Measurements from ENCODE around the gene MRTFB. TPM values are rescaled to one million over a fixed set of nuclear protein-coding genes. Genes with fewer than 3 reads are reported as not detected.
"Not testable (repeated sequence)": the region's sequence is repeated elsewhere in the genome, so short reads cannot be mapped to it uniquely, and the experiment has no call there.

The MRTFB gene
- total RNA-seq, 1 experiment from 2014 or later, result 6.5 TPM

DNA sequence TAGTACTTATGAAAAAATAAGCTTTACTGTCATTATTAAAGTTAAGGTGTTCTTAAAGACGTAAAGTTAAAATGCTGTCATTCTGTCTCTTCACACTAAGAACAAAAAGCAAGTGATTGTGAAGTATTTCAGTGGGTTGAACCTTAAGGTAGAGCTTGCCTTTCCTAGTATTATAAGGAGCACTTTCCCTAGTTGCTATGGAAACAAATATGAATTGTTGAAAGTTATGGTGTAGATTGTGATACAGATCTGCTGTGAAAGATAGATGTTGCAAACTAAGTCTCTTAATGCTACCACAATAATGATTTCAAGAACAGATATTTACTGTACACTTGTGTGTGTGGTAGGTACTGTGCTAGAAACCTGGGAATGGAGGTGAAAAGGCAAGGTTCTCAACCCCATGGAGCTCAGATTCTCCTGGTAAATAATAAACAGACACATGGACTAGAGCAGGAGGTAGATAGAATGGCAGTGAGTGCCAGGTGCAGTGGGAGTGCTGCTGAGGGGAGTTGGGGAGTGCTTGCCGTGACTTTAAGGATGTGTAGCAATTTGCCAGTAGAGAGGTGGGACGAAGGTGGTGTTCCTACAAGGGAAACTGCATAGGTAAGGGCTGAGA lies 34.7 kb downstream of the MRTFB start:
- DNase-seq (ENCODE audit: low spot score), result no peak

- no peak for DNase-seq (ENCODE audit: low spot score)
Observed at GRCh38 chr16:14106457-14106856, 35.3 kb downstream of the MRTFB start.

GRCh38 chr16:14106961-14107360 lies 35.8 kb downstream of the MRTFB start:
- no peak for DNase-seq (ENCODE audit: low spot score)

GRCh38 chr16:14109077-14109775 lies 38.1 kb downstream of the MRTFB start:
- DNase-seq (ENCODE audit: low spot score), result no peak

- DNase-seq (ENCODE audit: low spot score), result no peak
Observed at GRCh38 chr16:14109782-14110727, 38.9 kb downstream of the MRTFB start.

GRCh38 chr16:14110728-14111251 lies 39.7 kb downstream of the MRTFB start:
- DNase-seq (ENCODE audit: low spot score), result no peak

DNA sequence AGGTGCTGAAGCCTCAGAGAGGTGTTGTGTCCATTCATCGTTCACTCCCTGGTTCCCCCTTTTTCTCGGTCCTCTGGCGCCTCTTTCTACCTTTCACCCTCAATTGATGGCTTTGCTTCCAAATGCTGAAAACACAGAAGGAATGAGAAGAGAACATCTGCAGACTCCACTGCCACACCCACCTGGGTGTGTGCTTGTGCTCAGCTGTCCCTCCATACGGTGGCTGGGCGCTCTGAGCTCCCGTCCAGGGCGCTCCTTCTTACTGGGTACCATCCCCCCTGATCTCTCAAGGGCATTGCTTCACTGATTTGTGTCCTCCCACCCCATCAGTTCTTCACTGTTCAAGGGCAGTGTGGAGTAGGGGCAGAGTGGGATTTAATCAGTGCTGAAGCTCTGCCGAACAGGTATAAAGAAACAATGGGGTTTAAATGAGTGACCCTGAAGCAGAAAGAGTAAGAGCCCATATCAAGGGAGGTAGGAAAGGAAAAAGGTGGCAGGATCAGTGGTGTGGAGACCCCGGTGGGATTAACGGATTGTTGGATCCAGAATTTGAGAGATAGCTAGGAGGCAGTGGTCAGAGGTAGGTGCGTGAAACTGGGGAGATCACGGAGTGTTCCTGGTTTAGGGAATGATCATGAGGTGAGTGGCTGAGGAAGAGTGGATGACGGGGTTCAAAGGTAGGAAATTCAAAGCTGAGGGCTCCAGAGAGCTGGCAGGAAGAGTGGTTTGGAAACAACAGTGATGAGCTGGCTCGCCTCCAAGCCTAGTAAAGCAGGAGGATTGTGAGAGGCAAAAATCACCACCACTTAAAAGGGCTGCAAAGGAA lies 40.8 kb downstream of the MRTFB start:
- no peak for DNase-seq (ENCODE audit: low spot score)

DNA sequence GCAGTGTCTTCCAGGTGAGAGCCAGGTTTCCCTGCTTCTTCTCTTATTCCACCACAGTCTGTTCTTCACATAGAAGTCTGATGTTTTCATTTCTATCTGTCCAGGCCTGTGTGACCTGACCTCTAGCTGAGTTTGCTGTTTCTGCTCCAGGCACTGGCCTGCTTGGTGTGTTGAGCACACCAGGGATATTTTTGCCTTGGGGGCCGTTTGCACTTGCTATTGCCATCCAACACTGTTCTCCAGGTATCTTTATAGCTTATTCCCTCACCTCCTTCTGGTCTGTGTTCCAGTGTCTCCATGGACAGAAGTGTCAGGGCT lies 41.4 kb downstream of the MRTFB start:
- DNase-seq (ENCODE audit: low spot score), result no peak

- no peak for DNase-seq (ENCODE audit: low spot score)
Observed at GRCh38 chr16:14113344-14113743, 42.2 kb downstream of the MRTFB start.

- DNase-seq (ENCODE audit: low spot score), result no peak
Observed at GRCh38 chr16:14117051-14117450, 45.9 kb downstream of the MRTFB start.

DNA sequence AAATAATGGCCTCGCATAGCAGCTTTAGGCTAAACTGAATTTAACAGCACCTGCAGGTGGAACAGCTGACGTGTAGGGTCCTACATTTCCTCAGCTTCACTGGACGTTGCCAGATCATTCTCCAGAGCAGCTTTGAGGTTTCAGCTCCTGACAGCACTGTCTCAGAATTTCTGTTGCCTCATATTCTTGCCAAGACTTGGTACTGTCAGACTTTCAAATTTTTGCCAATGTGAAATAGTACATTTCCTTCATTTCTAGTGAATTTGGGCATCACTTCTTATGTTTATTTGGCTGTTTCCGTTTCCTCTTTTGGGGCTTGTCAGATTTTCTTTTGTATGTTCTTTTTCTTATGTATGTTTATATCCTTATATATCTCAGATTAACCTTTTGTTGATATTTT lies 48.7 kb downstream of the MRTFB start:
- no peak for DNase-seq (ENCODE audit: low spot score)

DNA sequence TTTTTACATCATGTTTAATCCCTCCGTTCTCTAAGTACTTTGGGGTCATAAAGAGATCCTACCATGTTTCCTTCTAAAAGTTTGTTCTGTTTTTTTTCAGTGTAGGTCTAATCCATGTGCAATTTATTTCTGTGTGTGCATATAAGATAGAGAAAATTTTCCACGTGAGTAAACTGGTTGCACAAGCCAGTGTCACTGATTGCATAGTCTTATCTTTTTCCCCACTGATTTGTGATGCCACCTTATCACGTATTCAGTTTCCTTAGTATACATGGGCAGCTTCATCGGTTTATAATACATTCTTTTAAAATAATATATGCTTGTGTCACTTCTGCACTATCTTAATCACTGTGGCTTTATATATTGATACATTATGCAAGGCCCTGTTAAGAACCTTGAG lies 49.2 kb downstream of the MRTFB start:
- DNase-seq (ENCODE audit: low spot score), result no peak

GRCh38 chr16:14121142-14121541 lies 50.0 kb downstream of the MRTFB start:
- no peak for DNase-seq (ENCODE audit: low spot score)

GRCh38 chr16:14121872-14122271 lies 50.8 kb downstream of the MRTFB start:
- DNase-seq (ENCODE audit: low spot score), result no peak

DNA sequence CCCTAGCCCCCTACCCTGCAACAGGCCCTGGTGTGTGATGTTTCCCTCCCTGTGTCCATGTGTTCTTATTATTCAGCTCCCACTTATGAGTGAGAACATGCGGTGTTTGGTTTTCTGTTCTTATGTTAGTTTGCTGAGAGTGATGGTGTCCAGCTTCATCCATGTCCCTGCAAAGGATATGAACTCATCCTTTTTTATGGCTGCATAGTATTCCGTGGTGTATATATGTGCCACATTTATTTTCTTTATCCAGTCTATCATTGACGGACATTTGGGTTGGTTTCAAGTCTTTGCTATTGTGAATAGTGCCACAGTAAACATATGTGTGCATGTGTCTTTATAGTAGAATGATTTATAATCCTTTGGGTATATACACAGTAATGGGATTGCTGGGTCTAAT lies 51.3 kb downstream of the MRTFB start:
- not testable (repeated sequence) for DNase-seq (ENCODE audit: low spot score)

- no peak for DNase-seq (ENCODE audit: low spot score)
Observed at GRCh38 chr16:14125000-14125681, 54.0 kb downstream of the MRTFB start.

GRCh38 chr16:14125708-14126107 lies 54.6 kb downstream of the MRTFB start:
- DNase-seq (ENCODE audit: low spot score), result no peak

- no peak for DNase-seq (ENCODE audit: low spot score)
Observed at GRCh38 chr16:14128097-14128496, 57.0 kb downstream of the MRTFB start.

DNA sequence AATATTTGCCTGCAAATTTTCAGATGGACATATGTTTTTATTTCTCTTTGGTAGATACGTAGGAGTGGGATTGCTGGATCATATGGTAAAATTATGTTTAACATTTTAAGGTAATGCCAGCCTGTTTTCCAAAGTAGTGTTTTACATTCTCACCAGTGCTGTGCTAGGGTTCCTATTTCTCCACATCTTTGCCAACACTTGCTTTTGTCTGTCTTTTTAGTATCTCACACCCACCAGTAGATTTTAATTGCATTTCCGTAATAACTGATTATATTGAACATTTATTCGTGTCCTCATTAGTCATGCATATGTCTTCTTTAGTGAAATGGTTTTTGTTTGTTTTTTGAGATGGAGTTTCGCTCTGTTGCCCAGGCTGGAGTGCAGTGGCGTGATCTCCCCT lies 58.4 kb downstream of the MRTFB start:
- DNase-seq (ENCODE audit: low spot score), result no peak

- no peak for DNase-seq (ENCODE audit: low spot score)
Observed at GRCh38 chr16:14131774-14132695, 60.9 kb downstream of the MRTFB start.

Measured in HT-29 (cell line).